GM12801 (cell line): ENCODE results near the gene COX8C.

Source experiments
- CTCF ChIP-seq: IDR thresholded peaks from one replicate; pipeline ENCODE4 v1.5.1; 2011; ENCODE audit warnings: control low read depth; ENCODE audit not compliant: insufficient read length; ENCODE audit errors: extremely low read depth

The COX8C gene

DNA sequence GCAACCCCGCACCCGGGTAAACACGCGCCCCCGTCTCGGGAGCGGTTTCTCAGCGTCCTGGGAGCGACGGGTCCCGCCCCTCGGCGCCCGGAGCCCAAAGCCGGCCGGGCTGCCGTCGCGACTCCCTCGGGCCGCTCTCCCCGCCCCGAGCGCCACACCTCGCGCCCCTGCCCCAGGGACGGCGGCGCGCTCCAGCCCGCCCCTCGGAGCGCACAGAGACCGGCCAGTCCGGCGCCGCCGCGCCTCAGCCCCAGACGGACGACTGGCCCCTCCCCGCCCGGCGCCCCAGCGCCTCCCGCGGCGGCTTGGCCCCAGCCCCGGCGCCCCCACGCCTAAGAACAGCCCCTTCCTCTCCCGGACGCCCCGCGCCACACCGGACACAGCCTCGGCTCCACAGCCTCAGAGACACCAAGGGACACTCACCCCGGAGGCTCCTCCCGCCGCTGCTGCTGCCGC is 14.6 kb upstream of the COX8C start:
- TF ChIP-seq CTCF, result no peak

- no peak for TF ChIP-seq CTCF
Observed at GRCh38 chr14:93332853-93333630, 13.9 kb upstream of the COX8C start, which contains the start of gene BTBD7. TSS of gene BTBD7 (minus strand) at chr14:93333036. CDS start at chr14:93296051, 36,985 bp downstream.

GRCh38 chr14:93333631-93334103 is 13.3 kb upstream of the COX8C start:
- no peak for TF ChIP-seq CTCF

DNA sequence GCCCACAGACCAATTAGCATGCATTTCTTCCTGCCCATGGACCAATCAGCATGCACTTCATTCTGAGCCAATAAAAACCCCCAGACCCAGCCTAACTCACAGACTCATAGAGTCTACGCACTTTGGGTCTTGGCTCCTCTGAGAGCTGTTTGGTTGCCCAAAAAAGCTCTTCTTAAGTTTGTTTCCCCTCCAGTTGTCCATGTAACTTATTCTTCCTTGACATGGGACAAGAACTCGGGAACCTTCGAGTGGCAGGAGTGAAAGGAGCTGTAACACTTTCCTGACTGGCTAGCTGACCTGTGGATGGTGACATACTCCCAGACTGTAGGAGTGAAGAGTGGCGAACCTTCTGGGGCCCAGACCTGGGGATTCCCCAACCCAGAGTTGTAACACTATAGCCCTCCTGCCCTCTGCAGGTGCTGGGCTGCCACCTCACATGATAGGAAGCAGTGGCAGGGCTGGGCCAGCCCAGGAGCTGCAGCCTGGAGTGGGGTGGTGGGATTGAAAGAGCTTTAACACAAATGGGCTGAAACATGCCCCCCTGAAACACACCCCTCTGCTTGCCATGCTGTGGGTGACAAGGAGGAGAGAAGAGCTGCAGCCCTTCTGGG is 9.7 kb upstream of the COX8C start:
- TF ChIP-seq CTCF, result no peak

GRCh38 chr14:93337884-93338283 is 9.1 kb upstream of the COX8C start:
- no peak for TF ChIP-seq CTCF

GRCh38 chr14:93343266-93343665 is 3.7 kb upstream of the COX8C start:
- TF ChIP-seq CTCF, result no peak

DNA sequence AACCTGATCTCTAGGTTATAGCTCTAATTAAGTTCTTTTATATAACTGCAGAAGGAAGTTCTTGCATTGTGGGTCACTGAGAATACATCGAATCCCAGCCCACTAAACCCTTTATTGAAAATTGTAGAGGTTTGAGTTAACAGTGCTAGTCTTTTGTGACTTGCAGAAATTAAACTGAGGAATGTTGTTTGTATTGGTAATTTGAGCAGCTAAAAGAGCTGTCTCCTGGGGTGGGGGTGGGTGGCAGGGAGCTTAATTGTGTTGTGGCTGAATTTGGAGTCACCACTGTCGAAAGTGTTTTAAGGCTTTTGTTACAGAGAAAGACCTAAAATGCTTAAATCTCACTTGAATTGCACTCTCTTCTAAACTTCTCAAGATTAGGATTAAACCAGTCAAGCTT is 3.2 kb upstream of the COX8C start:
- TF ChIP-seq CTCF, result no peak
